GM23248 (cell line): Measurements from ENCODE around the gene GINS1.

Experiments
- EZH2 ChIP-seq: fragments of 200-600 bp; sonication (generic); IDR thresholded peaks from 2 replicates; pipeline ENCODE4 v1.6.1; 2018; ENCODE audit warnings: antibody characterized with exemption, mild to moderate bottlenecking; ENCODE audit not compliant: insufficient read depth, poor library complexity, severe bottlenecking
- EZH2phosphoT487 ChIP-seq: fragments of 200-600 bp; sonication (generic); IDR thresholded peaks from 2 replicates; pipeline ENCODE4 v1.6.1; 2018; ENCODE audit warnings: antibody characterized with exemption, moderate library complexity, mild to moderate bottlenecking, low read depth; ENCODE audit not compliant: insufficient read depth

DNA sequence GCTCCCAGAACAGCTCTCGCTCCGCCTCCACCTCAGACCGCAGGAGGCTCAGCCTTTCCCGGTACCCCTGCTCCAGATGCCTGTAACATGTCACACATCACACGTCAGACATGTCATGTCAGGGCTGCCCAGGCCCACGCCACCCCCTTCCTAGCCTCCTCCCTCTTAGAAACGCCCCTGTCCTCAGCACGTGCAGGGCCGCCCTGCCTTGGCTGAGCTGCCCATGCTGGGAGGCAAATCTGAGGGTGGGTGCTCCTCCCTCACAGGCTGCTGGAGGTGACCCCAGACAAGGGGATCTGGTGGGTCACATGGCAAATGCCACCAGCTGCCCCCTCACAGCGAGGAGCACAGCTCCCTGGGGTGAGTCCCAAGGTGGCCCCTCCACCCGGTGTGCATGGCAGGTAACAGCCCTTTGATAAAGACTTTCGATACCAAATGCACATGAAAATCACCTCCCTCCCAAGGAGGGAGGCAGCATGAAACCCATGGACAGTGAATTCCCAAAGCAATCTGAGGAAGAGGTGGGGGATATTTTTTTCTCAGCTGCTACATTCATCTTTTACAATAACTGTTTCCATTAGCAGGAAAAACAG, 84.1 kb downstream of the GINS1 start:
- TF ChIP-seq EZH2 (no peak), EZH2phosphoT487 (no peak)
